Loucy (cell line): ENCODE data around the gene CACNA1I.

Experiments
- H2AFZ ChIP-seq: fragments of 200-600 bp; sonication (generic); 2 replicates; pipeline ENCODE4 v1.6.0; 2016; ENCODE audit warnings: antibody characterized with exemption, mild to moderate bottlenecking, low read length, moderate library complexity
- H3F3A ChIP-seq: fragments of 200-600 bp; 2 replicates; pipeline ENCODE4 v1.6.0; 2016; ENCODE audit warnings: antibody characterized with exemption, low read depth, mild to moderate bottlenecking
- H3K27me3 ChIP-seq: fragments of 200-600 bp; sonication (generic); 2 replicates; pipeline ENCODE4 v1.6.1; 2014; ENCODE audit warnings: low read length, mild to moderate bottlenecking; ENCODE audit not compliant: insufficient read depth, poor library complexity, severe bottlenecking
- H3K36me3 ChIP-seq: fragments of 200-600 bp; sonication (generic); 2 replicates; pipeline ENCODE4 v1.6.1; 2016; ENCODE audit warnings: low read length; ENCODE audit not compliant: insufficient read depth
- H3K4me1 ChIP-seq: fragments of 200-600 bp; sonication (generic); 2 replicates; pipeline ENCODE4 v1.5.1; 2014; ENCODE audit warnings: low read length, mild to moderate bottlenecking; ENCODE audit not compliant: insufficient read depth, poor library complexity, severe bottlenecking
- H3K4me2 ChIP-seq: fragments of 200-600 bp; sonication (generic); 2 replicates; pipeline ENCODE4 v1.6.0; 2014; ENCODE audit warnings: antibody characterized with exemption, low read length, low read depth, mild to moderate bottlenecking; ENCODE audit not compliant: poor library complexity, severe bottlenecking
- H3K4me3 ChIP-seq: fragments of 200-600 bp; sonication (generic); 2 replicates; pipeline ENCODE4 v1.5.1; 2014; ENCODE audit warnings: low read length, mild to moderate bottlenecking, mixed read lengths; ENCODE audit not compliant: poor library complexity, severe bottlenecking
- H3K79me2 ChIP-seq: fragments of 200-600 bp; sonication (generic); 2 replicates; pipeline ENCODE4 v1.6.1; 2014; ENCODE audit warnings: low read length; ENCODE audit not compliant: insufficient read depth
- H3K9ac ChIP-seq: fragments of 200-600 bp; sonication (generic); 2 replicates; pipeline ENCODE4 v1.6.0; 2014; ENCODE audit warnings: mild to moderate bottlenecking, low read depth, low read length, moderate library complexity; ENCODE audit not compliant: poor library complexity, severe bottlenecking
- H3K9me2 ChIP-seq: fragments of 200-600 bp; sonication (generic); replicated peaks from 2 replicates; pipeline ENCODE4 v1.6.1; 2016; ENCODE audit warnings: low read depth, low read length, mixed read lengths
- H3K9me3 ChIP-seq: fragments of 200-600 bp; sonication (generic); 2 replicates; pipeline ENCODE4 v1.6.1; 2014; ENCODE audit warnings: mild to moderate bottlenecking, antibody characterized with exemption, low read length, low read depth; ENCODE audit not compliant: insufficient read depth
- H4K20me1 ChIP-seq: fragments of 200-600 bp; sonication (generic); 2 replicates; pipeline ENCODE4 v1.6.0; 2014; ENCODE audit warnings: antibody characterized with exemption, low read length, mild to moderate bottlenecking; ENCODE audit not compliant: insufficient read depth, poor library complexity, severe bottlenecking
- CTCF ChIP-seq: fragments of 200-600 bp; sonication (generic); conservative IDR thresholded peaks from 2 replicates; pipeline ENCODE4 v1.5.1; 2014; ENCODE audit warnings: mild to moderate bottlenecking, antibody characterized with exemption, low read length
- EZH2phosphoT487 ChIP-seq: fragments of 200-600 bp; IDR thresholded peaks from 2 replicates; pipeline ENCODE4 v1.6.1; 2018; ENCODE audit warnings: antibody characterized with exemption, mild to moderate bottlenecking, moderate library complexity, borderline replicate concordance

The CACNA1I gene

GRCh38 chr22:39625569-39626537 is 55.3 kb downstream of the CACNA1I start:
- H3K36me3 ChIP-seq: no peaks in the 10 kb centered on the region
- H3K27me3 ChIP-seq: no peaks in the 10 kb centered on the region
- H3K9me2 ChIP-seq: no peaks in the 10 kb centered on the region
- no peaks in the 10 kb centered on the region for H3K4me1 ChIP-seq
- no peaks in the 10 kb centered on the region for H4K20me1 ChIP-seq
- no peaks in the 10 kb centered on the region for H3K9me3 ChIP-seq
- H3F3A ChIP-seq: no peaks in the 10 kb centered on the region
- H3K4me2 ChIP-seq: no peak overlapping the region
- H2AFZ ChIP-seq: no peak overlapping the region
- H3K4me3 ChIP-seq: no peak overlapping the region
- H3K9ac ChIP-seq: no peak overlapping the region
- H3K79me2 ChIP-seq: no peaks in the 10 kb centered on the region
- TF ChIP-seq CTCF: no peak

GRCh38 chr22:39627208-39627607 is 56.7 kb downstream of the CACNA1I start:
- H3F3A ChIP-seq: no peaks in the 10 kb centered on the region
- H3K4me1 ChIP-seq: no peaks in the 10 kb centered on the region
- H3K9me2 ChIP-seq: no peaks in the 10 kb centered on the region
- no peaks in the 10 kb centered on the region for H3K36me3 ChIP-seq
- H3K4me3 ChIP-seq: no peak overlapping the region
- H4K20me1 ChIP-seq: no peaks in the 10 kb centered on the region
- H3K4me2 ChIP-seq: no peak overlapping the region
- no peak overlapping the region for H2AFZ ChIP-seq
- TF ChIP-seq CTCF: no peak
- TF ChIP-seq EZH2phosphoT487: no peak
- no peaks in the 10 kb centered on the region for H3K27me3 ChIP-seq
- H3K9me3 ChIP-seq: no peaks in the 10 kb centered on the region
- H3K9ac ChIP-seq: no peak overlapping the region
- H3K79me2 ChIP-seq: no peaks in the 10 kb centered on the region

DNA sequence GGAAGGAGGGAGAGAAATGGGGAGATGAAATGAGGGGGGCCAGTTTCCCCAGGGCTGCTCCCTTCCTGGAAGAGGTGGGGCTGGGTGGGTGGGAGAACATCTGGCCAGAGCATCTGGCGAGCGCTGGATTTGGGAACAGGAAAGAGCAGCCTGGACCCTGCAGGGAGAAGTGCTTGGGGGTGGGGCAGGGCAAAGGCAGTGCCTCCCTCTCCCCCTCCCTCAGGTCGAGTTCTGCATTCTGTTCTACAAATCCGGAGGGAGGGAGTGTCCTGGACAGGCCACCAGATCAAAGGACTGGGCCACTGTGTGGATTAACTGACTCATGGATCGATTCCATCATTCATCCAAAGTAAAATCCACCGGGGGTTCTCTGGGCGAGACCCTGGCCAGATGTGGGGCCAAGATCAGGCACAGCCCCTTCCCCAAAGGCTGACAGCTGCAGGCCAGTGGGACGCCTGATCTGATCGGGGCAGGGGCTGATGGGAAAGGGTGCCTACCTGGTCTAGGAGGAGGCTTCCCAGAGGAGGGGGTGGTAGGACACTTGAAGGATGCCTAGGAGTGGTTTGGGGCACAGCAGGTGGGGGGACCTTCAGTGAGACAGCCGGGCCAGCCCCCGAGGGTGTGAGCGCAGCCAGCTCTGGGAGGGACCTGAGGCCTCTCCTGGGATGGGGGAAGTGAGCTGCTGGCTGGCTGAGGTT is 57.5 kb downstream of the CACNA1I start:
- Histone ChIP-seq H3K9me2 (no peaks in the 10 kb centered on the region), H3K4me2 (no peak overlapping the region), H3K9ac (no peak overlapping the region), H3K79me2 (no peaks in the 10 kb centered on the region), H3K4me1 (no peaks in the 10 kb centered on the region), H3K4me3 (no peak overlapping the region), H3K36me3 (no peaks in the 10 kb centered on the region), H3F3A (no peaks in the 10 kb centered on the region), H2AFZ (no peak overlapping the region), H4K20me1 (no peaks in the 10 kb centered on the region), H3K27me3 (no peaks in the 10 kb centered on the region), H3K9me3 (no peaks in the 10 kb centered on the region)
- TF ChIP-seq EZH2phosphoT487 (no peak), CTCF (no peak)
